GM23338 (cell line): ENCODE data around the gene RALGPS1. TPM values are rescaled to one million over a fixed set of nuclear protein-coding genes. Genes with fewer than 3 reads are reported as not detected.

Experiments
- ATAC-seq: fragments of 200-7000 bp; cut with Tn5 transposase; 3 replicates; pipeline ENCODE4 v1.9.1; 2020
- DNase-seq: peaks from one replicate; pipeline ENCODE4 v3.0.0-alpha.2; 2015; ENCODE audit warnings: low spot score
- H2AFZ ChIP-seq: fragments of 200-600 bp; sonication (generic); 2 replicates; pipeline ENCODE4 v1.8.0; 2016; ENCODE audit warnings: antibody characterized with exemption, mild to moderate bottlenecking, moderate library complexity
- H3F3A ChIP-seq: fragments of 200-600 bp; sonication (generic); replicated peaks from 2 replicates; pipeline ENCODE4 v1.8.0; 2017; ENCODE audit warnings: antibody characterized with exemption, mixed run types, low read depth
- H3K27ac ChIP-seq: fragments of 200-600 bp; sonication (generic); 2 replicates; pipeline ENCODE4 v1.6.1; 2016; ENCODE audit warnings: low read depth
- H3K27me3 ChIP-seq: fragments of 200-600 bp; sonication (generic); 2 replicates; pipeline ENCODE4 v1.8.0; 2016; ENCODE audit warnings: mild to moderate bottlenecking, mixed run types, moderate library complexity; ENCODE audit not compliant: insufficient read depth
- H3K36me3 ChIP-seq: fragments of 200-600 bp; sonication (generic); 2 replicates; pipeline ENCODE4 v1.8.0; 2016; ENCODE audit warnings: mild to moderate bottlenecking; ENCODE audit not compliant: insufficient read depth
- H3K4me1 ChIP-seq: fragments of 200-600 bp; sonication (generic); 2 replicates; pipeline ENCODE4 v1.8.0; 2016; ENCODE audit warnings: mild to moderate bottlenecking, moderate library complexity; ENCODE audit not compliant: insufficient read depth
- H3K4me2 ChIP-seq: fragments of 200-600 bp; sonication (generic); 2 replicates; pipeline ENCODE4 v1.7.1; 2017; ENCODE audit warnings: mixed run types
- H3K4me3 ChIP-seq: fragments of 200-600 bp; sonication (generic); 2 replicates; pipeline ENCODE4 v1.6.1; 2016; ENCODE audit warnings: mixed run types
- H3K79me2 ChIP-seq: fragments of 200-600 bp; sonication (generic); replicated peaks from 2 replicates; pipeline ENCODE4 v1.8.0; 2017; ENCODE audit warnings: mild to moderate bottlenecking; ENCODE audit not compliant: insufficient read depth
- H3K9me2 ChIP-seq: fragments of 200-600 bp; sonication (generic); 2 replicates; pipeline ENCODE4 v1.8.0; 2017; ENCODE audit not compliant: insufficient read depth
- H4K20me1 ChIP-seq: fragments of 200-600 bp; sonication (generic); replicated peaks from 2 replicates; pipeline ENCODE4 v1.8.0; 2017; ENCODE audit warnings: mild to moderate bottlenecking; ENCODE audit not compliant: insufficient read depth
- H3K27ac Mint-ChIP-seq: 2 replicates; pipeline ENCODE4 v1.8.0; 2020; ENCODE audit warnings: inconsistent platforms, mild to moderate bottlenecking, moderate library complexity, mixed read lengths
- H3K27me3 Mint-ChIP-seq: 3 replicates; pipeline ENCODE4 v1.8.0; 2022; ENCODE audit warnings: low read depth, mild to moderate bottlenecking, moderate library complexity, mixed read lengths, inconsistent platforms; ENCODE audit not compliant: insufficient read depth, poor library complexity
- H3K36me3 Mint-ChIP-seq: 3 replicates; pipeline ENCODE4 v1.8.0; 2021; ENCODE audit warnings: low read depth, mild to moderate bottlenecking, inconsistent platforms, moderate library complexity, mixed read lengths
- H3K4me1 Mint-ChIP-seq: 3 replicates; pipeline ENCODE4 v1.8.0; 2020; ENCODE audit warnings: mild to moderate bottlenecking, inconsistent platforms, mixed read lengths
- H3K4me3 Mint-ChIP-seq: 3 replicates; pipeline ENCODE4 v1.8.0; 2021; ENCODE audit warnings: moderate library complexity, mild to moderate bottlenecking, inconsistent platforms, mixed read lengths
- H3K9me3 Mint-ChIP-seq: 3 replicates; pipeline ENCODE4 v1.8.0; 2020; ENCODE audit warnings: moderate library complexity, mild to moderate bottlenecking, inconsistent platforms, mixed read lengths
- EZH2 ChIP-seq: fragments of 200-600 bp; sonication (generic); IDR thresholded peaks from one replicate; pipeline ENCODE4 v1.8.0; 2017; ENCODE audit warnings: antibody characterized with exemption, mild to moderate bottlenecking, low read depth; ENCODE audit not compliant: unreplicated experiment
- NANOG ChIP-seq: IDR thresholded peaks from 2 replicates; pipeline ENCODE4 v1.6.1; 2016; ENCODE audit warnings: antibody characterized with exemption, borderline replicate concordance
- POLR2AphosphoS5 ChIP-seq: IDR thresholded peaks from 2 replicates; pipeline ENCODE4 v1.6.1; 2016; ENCODE audit warnings: antibody characterized with exemption, low read depth
- ZNF114 ChIP-seq: fragments of 250-450 bp; sonication (Bioruptor Pico); IDR thresholded peaks from 2 replicates; pipeline ENCODE4 v1.5.0; 2020; ENCODE audit warnings: mild to moderate bottlenecking, moderate library complexity
- ZNF331 ChIP-seq: fragments of 250-450 bp; sonication (Bioruptor Pico); IDR thresholded peaks from 2 replicates; pipeline ENCODE4 v1.5.0; 2020; ENCODE audit warnings: low read depth, mild to moderate bottlenecking, moderate library complexity
- polyA plus RNA-seq: library from polyadenylated mRNA; unstranded; fragments of >200 nt; fragmentation: Nextera tagmentation; extraction: Ambion mirVana; gene quantifications from 2 replicates; pipeline ENCODE4 v1.2.1, GENCODE V29; 2016
- total RNA-seq: library from RNA; depleted of rRNA; stranded (reverse); fragments of >200 nt; shearing (Covaris generic); gene quantifications from 2 replicates; pipeline ENCODE4 v1.2.3, GENCODE V29; 2014
- TF ChIP-seq, protein P1 (sequence below): IDR thresholded peaks from 2 replicates; pipeline ENCODE4 v1.6.1; 2016; ENCODE audit warnings: antibody characterized with exemption
- TF ChIP-seq, protein P2 (sequence below): IDR thresholded peaks from one replicate; pipeline ENCODE4 v1.6.1; 2018; ENCODE audit warnings: antibody characterized with exemption; ENCODE audit not compliant: unreplicated experiment

The RALGPS1 gene
- total and polyA plus RNA-seq, 2 experiments from 2014 or later, result 18.2 to 57.1 TPM

DNA sequence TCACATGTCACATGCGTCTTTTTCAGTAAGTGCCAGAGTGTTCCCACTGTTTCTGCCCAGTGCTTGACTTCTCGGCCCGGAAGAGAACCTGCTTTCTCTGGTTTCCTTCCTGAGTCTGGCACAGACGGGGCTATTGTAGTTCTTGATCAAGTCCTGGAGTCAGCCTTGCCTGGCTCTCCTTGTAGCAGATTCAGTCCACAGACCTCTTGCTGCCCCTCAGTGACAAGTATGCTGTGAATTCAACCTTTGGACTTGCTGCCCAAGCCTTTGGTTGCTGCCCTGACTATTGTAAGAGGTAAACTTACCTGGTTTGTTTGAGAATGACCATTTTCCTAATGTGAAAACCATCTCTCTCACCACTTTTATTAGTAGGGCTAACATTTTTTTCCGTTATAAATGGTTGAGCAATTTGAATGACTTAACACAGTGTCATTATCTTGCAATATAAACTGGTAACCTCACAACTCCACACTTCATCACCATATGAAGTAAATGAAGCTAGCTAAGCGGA is 29.4 kb upstream of the RALGPS1 start (continued):
- TF ChIP-seq, protein P1, sequence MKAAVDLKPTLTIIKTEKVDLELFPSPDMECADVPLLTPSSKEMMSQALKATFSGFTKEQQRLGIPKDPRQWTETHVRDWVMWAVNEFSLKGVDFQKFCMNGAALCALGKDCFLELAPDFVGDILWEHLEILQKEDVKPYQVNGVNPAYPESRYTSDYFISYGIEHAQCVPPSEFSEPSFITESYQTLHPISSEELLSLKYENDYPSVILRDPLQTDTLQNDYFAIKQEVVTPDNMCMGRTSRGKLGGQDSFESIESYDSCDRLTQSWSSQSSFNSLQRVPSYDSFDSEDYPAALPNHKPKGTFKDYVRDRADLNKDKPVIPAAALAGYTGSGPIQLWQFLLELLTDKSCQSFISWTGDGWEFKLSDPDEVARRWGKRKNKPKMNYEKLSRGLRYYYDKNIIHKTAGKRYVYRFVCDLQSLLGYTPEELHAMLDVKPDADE, result no peak
- TF ChIP-seq ZNF114 (CRISPR knock-in tag) (no peak), NANOG (no peak), ZNF331 (CRISPR knock-in tag) (no peak)

DNA sequence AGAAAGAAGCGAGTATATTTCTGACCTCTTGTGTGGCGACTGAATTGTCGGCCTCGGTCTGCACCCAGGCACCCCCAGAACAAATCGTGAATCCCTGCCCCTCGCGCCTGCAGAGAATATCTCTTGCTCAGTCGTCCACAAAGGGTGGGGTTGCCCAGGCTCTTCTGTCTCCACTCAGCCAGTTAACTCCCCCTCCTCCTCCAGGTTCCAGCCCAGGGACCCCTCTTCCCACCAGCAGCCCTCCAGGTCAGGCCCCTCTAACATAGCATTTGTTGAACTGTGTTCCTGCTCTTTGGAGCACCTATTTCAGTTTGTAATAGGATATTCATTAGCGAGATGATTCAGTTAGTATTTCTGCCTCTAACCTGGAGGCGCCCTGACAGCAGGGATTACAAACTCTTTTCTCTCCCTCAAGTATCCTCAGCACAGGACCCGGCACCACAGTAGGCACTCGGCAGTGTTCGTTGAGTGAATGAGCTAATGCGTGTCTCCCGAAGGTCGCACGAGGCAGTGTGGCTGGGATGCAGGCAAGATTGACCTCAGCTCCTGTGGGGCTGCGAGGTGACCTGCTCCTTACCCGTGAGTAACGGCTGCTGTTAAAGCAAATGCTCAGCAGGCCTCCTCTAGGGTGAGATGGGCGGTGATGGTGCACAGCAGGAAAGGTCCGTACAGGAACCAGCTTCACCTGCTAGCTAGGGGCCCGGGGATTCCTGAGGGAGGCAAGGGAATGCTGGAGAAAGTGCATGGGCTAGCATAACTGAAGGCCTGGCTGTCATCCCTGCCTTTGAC is 28.4 kb upstream of the RALGPS1 start:
- peak overlapping the region; percentile 51; the same call in 1 of the 2 replicates for H3K27ac Mint-ChIP-seq
- no peaks in the 10 kb centered on the region for H3K9me3 Mint-ChIP-seq
- TF ChIP-seq NANOG, result no peak
- no peak for TF ChIP-seq POLR2AphosphoS5
- TF ChIP-seq, protein P2, sequence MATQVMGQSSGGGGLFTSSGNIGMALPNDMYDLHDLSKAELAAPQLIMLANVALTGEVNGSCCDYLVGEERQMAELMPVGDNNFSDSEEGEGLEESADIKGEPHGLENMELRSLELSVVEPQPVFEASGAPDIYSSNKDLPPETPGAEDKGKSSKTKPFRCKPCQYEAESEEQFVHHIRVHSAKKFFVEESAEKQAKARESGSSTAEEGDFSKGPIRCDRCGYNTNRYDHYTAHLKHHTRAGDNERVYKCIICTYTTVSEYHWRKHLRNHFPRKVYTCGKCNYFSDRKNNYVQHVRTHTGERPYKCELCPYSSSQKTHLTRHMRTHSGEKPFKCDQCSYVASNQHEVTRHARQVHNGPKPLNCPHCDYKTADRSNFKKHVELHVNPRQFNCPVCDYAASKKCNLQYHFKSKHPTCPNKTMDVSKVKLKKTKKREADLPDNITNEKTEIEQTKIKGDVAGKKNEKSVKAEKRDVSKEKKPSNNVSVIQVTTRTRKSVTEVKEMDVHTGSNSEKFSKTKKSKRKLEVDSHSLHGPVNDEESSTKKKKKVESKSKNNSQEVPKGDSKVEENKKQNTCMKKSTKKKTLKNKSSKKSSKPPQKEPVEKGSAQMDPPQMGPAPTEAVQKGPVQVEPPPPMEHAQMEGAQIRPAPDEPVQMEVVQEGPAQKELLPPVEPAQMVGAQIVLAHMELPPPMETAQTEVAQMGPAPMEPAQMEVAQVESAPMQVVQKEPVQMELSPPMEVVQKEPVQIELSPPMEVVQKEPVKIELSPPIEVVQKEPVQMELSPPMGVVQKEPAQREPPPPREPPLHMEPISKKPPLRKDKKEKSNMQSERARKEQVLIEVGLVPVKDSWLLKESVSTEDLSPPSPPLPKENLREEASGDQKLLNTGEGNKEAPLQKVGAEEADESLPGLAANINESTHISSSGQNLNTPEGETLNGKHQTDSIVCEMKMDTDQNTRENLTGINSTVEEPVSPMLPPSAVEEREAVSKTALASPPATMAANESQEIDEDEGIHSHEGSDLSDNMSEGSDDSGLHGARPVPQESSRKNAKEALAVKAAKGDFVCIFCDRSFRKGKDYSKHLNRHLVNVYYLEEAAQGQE, result no peak
- no peak for TF ChIP-seq EZH2
- TF ChIP-seq ZNF331 (CRISPR knock-in tag), result no peak
- Histone ChIP-seq H3K27ac (peak overlapping the region; percentile 83), H3K9me2 (no peaks in the 10 kb centered on the region), H3F3A (no peaks in the 10 kb centered on the region; the same call in 1 of the 2 replicates), H3K36me3 (no peaks in the 10 kb centered on the region), H3K4me1 (peaks cover 11% of the 10 kb centered on the region; the same call in 1 of the 2 replicates), H3K4me3 (no peak overlapping the region), H3K4me2 (no peak overlapping the region), H4K20me1 (peaks cover 19% of the 10 kb centered on the region), H3K79me2 (peaks cover 21% of the 10 kb centered on the region), H3K27me3 (no peaks in the 10 kb centered on the region), H2AFZ (no peak overlapping the region)
- ATAC-seq, result peak; percentile 79
- H3K4me3 Mint-ChIP-seq, result 0 out of 3 replicates have a peak overlapping the region, but pooled peaks have one; percentile 3
- peaks cover 3% of the 10 kb centered on the region for H3K27me3 Mint-ChIP-seq
- peaks cover 28% of the 10 kb centered on the region for H3K4me1 Mint-ChIP-seq
- DNase-seq, result peak; percentile 56
- H3K36me3 Mint-ChIP-seq, result no peaks in the 10 kb centered on the region; the same call in 2 of the 3 replicates
